GM23338 (cell line): ENCODE measurements around the gene SUOX. TPM values are rescaled to one million over a fixed set of nuclear protein-coding genes. Genes with fewer than 3 reads are reported as not detected.
A peak's percentile ranks its signal among the peaks of the same experiment; 100 is the strongest.
"Not testable (repeated sequence)": the region's sequence is repeated elsewhere in the genome, so short reads cannot be mapped to it uniquely, and the experiment has no call there.

Experiments used
- ATAC-seq: fragments of 200-7000 bp; cut with Tn5 transposase; 3 replicates; pipeline ENCODE4 v1.9.1; 2020
- DNase-seq: peaks from one replicate; pipeline ENCODE4 v3.0.0-alpha.2; 2015; ENCODE audit warnings: low spot score
- H2AFZ ChIP-seq: fragments of 200-600 bp; sonication (generic); 2 replicates; pipeline ENCODE4 v1.8.0; 2016; ENCODE audit warnings: antibody characterized with exemption, mild to moderate bottlenecking, moderate library complexity
- H3F3A ChIP-seq: fragments of 200-600 bp; sonication (generic); replicated peaks from 2 replicates; pipeline ENCODE4 v1.8.0; 2017; ENCODE audit warnings: antibody characterized with exemption, mixed run types, low read depth
- H3K27ac ChIP-seq: fragments of 200-600 bp; sonication (generic); 2 replicates; pipeline ENCODE4 v1.6.1; 2016; ENCODE audit warnings: low read depth
- H3K27me3 ChIP-seq: fragments of 200-600 bp; sonication (generic); 2 replicates; pipeline ENCODE4 v1.8.0; 2016; ENCODE audit warnings: mild to moderate bottlenecking, mixed run types, moderate library complexity; ENCODE audit not compliant: insufficient read depth
- H3K36me3 ChIP-seq: fragments of 200-600 bp; sonication (generic); 2 replicates; pipeline ENCODE4 v1.8.0; 2016; ENCODE audit warnings: mild to moderate bottlenecking; ENCODE audit not compliant: insufficient read depth
- H3K4me1 ChIP-seq: fragments of 200-600 bp; sonication (generic); 2 replicates; pipeline ENCODE4 v1.8.0; 2016; ENCODE audit warnings: mild to moderate bottlenecking, moderate library complexity; ENCODE audit not compliant: insufficient read depth
- H3K4me2 ChIP-seq: fragments of 200-600 bp; sonication (generic); 2 replicates; pipeline ENCODE4 v1.7.1; 2017; ENCODE audit warnings: mixed run types
- H3K4me3 ChIP-seq: fragments of 200-600 bp; sonication (generic); 2 replicates; pipeline ENCODE4 v1.6.1; 2016; ENCODE audit warnings: mixed run types
- H3K79me2 ChIP-seq: fragments of 200-600 bp; sonication (generic); replicated peaks from 2 replicates; pipeline ENCODE4 v1.8.0; 2017; ENCODE audit warnings: mild to moderate bottlenecking; ENCODE audit not compliant: insufficient read depth
- H3K9me2 ChIP-seq: fragments of 200-600 bp; sonication (generic); 2 replicates; pipeline ENCODE4 v1.8.0; 2017; ENCODE audit not compliant: insufficient read depth
- H4K20me1 ChIP-seq: fragments of 200-600 bp; sonication (generic); replicated peaks from 2 replicates; pipeline ENCODE4 v1.8.0; 2017; ENCODE audit warnings: mild to moderate bottlenecking; ENCODE audit not compliant: insufficient read depth
- H3K27ac Mint-ChIP-seq: 2 replicates; pipeline ENCODE4 v1.8.0; 2020; ENCODE audit warnings: inconsistent platforms, mild to moderate bottlenecking, moderate library complexity, mixed read lengths
- H3K27me3 Mint-ChIP-seq: 3 replicates; pipeline ENCODE4 v1.8.0; 2022; ENCODE audit warnings: low read depth, mild to moderate bottlenecking, moderate library complexity, mixed read lengths, inconsistent platforms; ENCODE audit not compliant: insufficient read depth, poor library complexity
- H3K36me3 Mint-ChIP-seq: 3 replicates; pipeline ENCODE4 v1.8.0; 2021; ENCODE audit warnings: low read depth, mild to moderate bottlenecking, inconsistent platforms, moderate library complexity, mixed read lengths
- H3K4me1 Mint-ChIP-seq: 3 replicates; pipeline ENCODE4 v1.8.0; 2020; ENCODE audit warnings: mild to moderate bottlenecking, inconsistent platforms, mixed read lengths
- H3K4me3 Mint-ChIP-seq: 3 replicates; pipeline ENCODE4 v1.8.0; 2021; ENCODE audit warnings: moderate library complexity, mild to moderate bottlenecking, inconsistent platforms, mixed read lengths
- H3K9me3 Mint-ChIP-seq: 3 replicates; pipeline ENCODE4 v1.8.0; 2020; ENCODE audit warnings: moderate library complexity, mild to moderate bottlenecking, inconsistent platforms, mixed read lengths
- CREB1 ChIP-seq: fragments of 250-450 bp; sonication (Bioruptor Pico); IDR thresholded peaks from 2 replicates; pipeline ENCODE4 v1.5.0; 2020; ENCODE audit warnings: low read depth, mild to moderate bottlenecking, moderate library complexity
- EZH2 ChIP-seq: fragments of 200-600 bp; sonication (generic); IDR thresholded peaks from one replicate; pipeline ENCODE4 v1.8.0; 2017; ENCODE audit warnings: antibody characterized with exemption, mild to moderate bottlenecking, low read depth; ENCODE audit not compliant: unreplicated experiment
- EZH2phosphoT487 ChIP-seq: fragments of 200-600 bp; sonication (generic); IDR thresholded peaks from one replicate; pipeline ENCODE4 v1.8.1; 2018; ENCODE audit warnings: antibody characterized with exemption; ENCODE audit not compliant: unreplicated experiment
- JUNB ChIP-seq: IDR thresholded peaks from one replicate; pipeline ENCODE4 v1.6.1; 2016; ENCODE audit warnings: antibody characterized with exemption; ENCODE audit not compliant: unreplicated experiment
- STAT1 ChIP-seq: IDR thresholded peaks from one replicate; pipeline ENCODE4 v1.6.1; 2016; ENCODE audit warnings: antibody characterized with exemption; ENCODE audit not compliant: unreplicated experiment
- ZNF331 ChIP-seq: fragments of 250-450 bp; sonication (Bioruptor Pico); IDR thresholded peaks from 2 replicates; pipeline ENCODE4 v1.5.0; 2020; ENCODE audit warnings: low read depth, mild to moderate bottlenecking, moderate library complexity
- polyA plus RNA-seq: library from polyadenylated mRNA; unstranded; fragments of >200 nt; fragmentation: Nextera tagmentation; extraction: Ambion mirVana; gene quantifications from 2 replicates; pipeline ENCODE4 v1.2.1, GENCODE V29; 2016
- total RNA-seq: library from RNA; depleted of rRNA; stranded (reverse); fragments of >200 nt; shearing (Covaris generic); gene quantifications from 2 replicates; pipeline ENCODE4 v1.2.3, GENCODE V29; 2014
- TF ChIP-seq, protein P1 (sequence below): IDR thresholded peaks from 2 replicates; pipeline ENCODE4 v1.6.1; 2016; ENCODE audit warnings: antibody characterized with exemption

Gene SUOX
- total and polyA plus RNA-seq, 2 experiments from 2014 or later = 14.0 to 27.5 TPM

DNA sequence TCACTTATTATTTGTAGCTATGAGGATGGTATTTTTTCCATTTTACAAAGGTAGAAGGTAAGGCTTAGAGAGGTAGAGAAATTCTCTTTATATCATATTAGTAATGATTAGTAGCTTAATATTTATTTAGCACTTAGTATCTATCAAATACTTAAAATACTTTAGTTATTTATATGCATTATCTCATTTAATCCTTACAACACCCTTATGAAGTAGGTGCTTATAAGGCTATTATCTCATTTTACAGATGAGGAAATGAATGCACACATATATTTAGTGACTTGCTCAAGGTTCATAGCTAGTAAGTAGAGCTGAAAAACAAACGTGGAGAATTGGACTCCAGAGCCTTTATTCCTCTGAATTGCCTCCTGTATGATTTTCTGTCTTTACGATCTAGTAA lies 12.2 kb upstream of the SUOX start (continued):
- TF ChIP-seq, protein P1, sequence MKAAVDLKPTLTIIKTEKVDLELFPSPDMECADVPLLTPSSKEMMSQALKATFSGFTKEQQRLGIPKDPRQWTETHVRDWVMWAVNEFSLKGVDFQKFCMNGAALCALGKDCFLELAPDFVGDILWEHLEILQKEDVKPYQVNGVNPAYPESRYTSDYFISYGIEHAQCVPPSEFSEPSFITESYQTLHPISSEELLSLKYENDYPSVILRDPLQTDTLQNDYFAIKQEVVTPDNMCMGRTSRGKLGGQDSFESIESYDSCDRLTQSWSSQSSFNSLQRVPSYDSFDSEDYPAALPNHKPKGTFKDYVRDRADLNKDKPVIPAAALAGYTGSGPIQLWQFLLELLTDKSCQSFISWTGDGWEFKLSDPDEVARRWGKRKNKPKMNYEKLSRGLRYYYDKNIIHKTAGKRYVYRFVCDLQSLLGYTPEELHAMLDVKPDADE = no peak
- TF ChIP-seq CREB1 (CRISPR knock-in tag) (no peak), STAT1 (no peak), JUNB (no peak), ZNF331 (CRISPR knock-in tag) (no peak)

DNA sequence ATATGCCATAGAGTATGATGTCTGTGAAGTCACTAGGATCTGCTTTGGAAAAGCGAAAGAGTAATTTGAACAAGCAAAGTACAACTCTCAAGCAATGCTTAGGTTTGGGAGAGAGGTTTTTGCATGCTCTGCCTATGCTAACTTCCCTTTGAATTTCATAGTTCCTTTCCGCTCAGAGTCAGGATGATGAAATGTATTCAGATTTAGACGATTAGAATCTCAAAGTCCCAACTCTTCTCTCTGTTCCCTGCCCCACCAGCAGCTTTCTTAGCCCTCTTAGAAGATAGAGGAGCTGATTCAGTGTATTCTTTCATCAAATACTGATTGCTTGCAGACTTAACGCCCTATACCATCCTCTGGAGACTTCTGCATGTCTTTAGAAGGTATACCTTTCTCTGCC lies 11.7 kb upstream of the SUOX start:
- Histone ChIP-seq H3K4me1 (no peaks in the 10 kb centered on the region), H4K20me1 (no peaks in the 10 kb centered on the region; the same call in none of the 2 replicates), H3K36me3 (peaks cover 14% of the 10 kb centered on the region), H2AFZ (no peak overlapping the region), H3K27ac (peak overlapping the region; percentile 67), H3K9me2 (no peaks in the 10 kb centered on the region), H3F3A (peaks cover 19% of the 10 kb centered on the region; the same call in 1 of the 2 replicates), H3K4me2 (no peak overlapping the region), H3K79me2 (0 out of 2 replicates have a peak, but pooled peaks cover 6% of the 10 kb centered on the region), H3K27me3 (no peaks in the 10 kb centered on the region), H3K4me3 (no peak overlapping the region)
- TF ChIP-seq CREB1 (CRISPR knock-in tag) (no peak), JUNB (no peak), EZH2phosphoT487 (no peak), EZH2 (no peak)
- TF ChIP-seq, protein P1 = no peak
- Mint-ChIP-seq H3K4me1 (peaks cover 3% of the 10 kb centered on the region; the same call in 1 of the 3 replicates), H3K36me3 (peaks cover 53% of the 10 kb centered on the region), H3K27me3 (peaks cover 2% of the 10 kb centered on the region), H3K27ac (no peak overlapping the region; the same call in none of the 2 replicates), H3K9me3 (no peaks in the 10 kb centered on the region), H3K4me3 (no peak overlapping the region)
- ATAC-seq (no peak), DNase-seq (no peak)

GRCh38 chr12:55985976-55986375 lies 11.1 kb upstream of the SUOX start:
- H3K27me3 ChIP-seq, H3K4me2 ChIP-seq, DNase-seq, ATAC-seq, H3K9me2 ChIP-seq, H2AFZ ChIP-seq, H3K27me3 Mint-ChIP-seq, H3K4me3 ChIP-seq, H3K4me1 ChIP-seq, H3K9me3 Mint-ChIP-seq, H4K20me1 ChIP-seq, H3K4me3 Mint-ChIP-seq, H3K79me2 ChIP-seq, H3K4me1 Mint-ChIP-seq: not testable (repeated sequence)
- Histone ChIP-seq H3F3A (peaks cover 19% of the 10 kb centered on the region; the same call in 1 of the 2 replicates), H3K36me3 (peaks cover 20% of the 10 kb centered on the region), H3K27ac (0 out of 2 replicates have a peak overlapping the region, but pooled peaks have one; percentile 67)
- peaks cover 54% of the 10 kb centered on the region for H3K36me3 Mint-ChIP-seq
- peak overlapping the region; percentile 81 for H3K27ac Mint-ChIP-seq
